ENCODE data around the gene GIMAP1. TPM values are rescaled to one million over a fixed set of nuclear protein-coding genes. Genes with fewer than 3 reads are reported as not detected.

GIMAP1 gene
- total and polyA plus RNA-seq, 4 donors = 4.6 to 10.0 (median 7.6) TPM

- Histone ChIP-seq H3K4me3 (no peak overlapping the region), H3K36me3 (ENCODE audit: control insufficient read depth in 4 of 4, insufficient read depth in 4 of 4, low read length in 4 of 4) (no peaks in the 10 kb centered on the region), H3K4me1 (ENCODE audit: control insufficient read depth in 5 of 5, insufficient read depth in 5 of 5, low read length in 5 of 5) (peaks cover 0 to 7% (median 0%) of the 10 kb centered on the region in 5 donors), H3K9me3 (ENCODE audit: control insufficient read depth in 4 of 4, insufficient read depth in 3 of 4, low read length in 3 of 4) (no peaks in the 10 kb centered on the region), H3K9ac (ENCODE audit: insufficient read depth in 1 of 2, low read length in 2 of 2) (no peak overlapping the region), H3K27ac (ENCODE audit: low read depth in 1 of 2, low read length in 1 of 2) (peak overlapping the region; percentile 13 to 72), H3K27me3 (ENCODE audit: control insufficient read depth in 3 of 3, insufficient read depth in 3 of 3, low read length in 2 of 3) (no peaks in the 10 kb centered on the region)
- DNase-seq = no peak
- ATAC-seq (ENCODE audit: insufficient read depth, low FRiP score) = peak; percentile 46
- TF ChIP-seq, protein P1, sequence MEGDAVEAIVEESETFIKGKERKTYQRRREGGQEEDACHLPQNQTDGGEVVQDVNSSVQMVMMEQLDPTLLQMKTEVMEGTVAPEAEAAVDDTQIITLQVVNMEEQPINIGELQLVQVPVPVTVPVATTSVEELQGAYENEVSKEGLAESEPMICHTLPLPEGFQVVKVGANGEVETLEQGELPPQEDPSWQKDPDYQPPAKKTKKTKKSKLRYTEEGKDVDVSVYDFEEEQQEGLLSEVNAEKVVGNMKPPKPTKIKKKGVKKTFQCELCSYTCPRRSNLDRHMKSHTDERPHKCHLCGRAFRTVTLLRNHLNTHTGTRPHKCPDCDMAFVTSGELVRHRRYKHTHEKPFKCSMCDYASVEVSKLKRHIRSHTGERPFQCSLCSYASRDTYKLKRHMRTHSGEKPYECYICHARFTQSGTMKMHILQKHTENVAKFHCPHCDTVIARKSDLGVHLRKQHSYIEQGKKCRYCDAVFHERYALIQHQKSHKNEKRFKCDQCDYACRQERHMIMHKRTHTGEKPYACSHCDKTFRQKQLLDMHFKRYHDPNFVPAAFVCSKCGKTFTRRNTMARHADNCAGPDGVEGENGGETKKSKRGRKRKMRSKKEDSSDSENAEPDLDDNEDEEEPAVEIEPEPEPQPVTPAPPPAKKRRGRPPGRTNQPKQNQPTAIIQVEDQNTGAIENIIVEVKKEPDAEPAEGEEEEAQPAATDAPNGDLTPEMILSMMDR (IDR thresholded peaks at IDR 0.05; ENCODE audit: control extremely low read depth, extremely low read depth) = no peak
- WGBS, 2 donors = 44 to 55% methylated on average over 4 of the region's 4 CpGs
These were observed 39.2 kb downstream of the GIMAP1 start for GRCh38 chr7:150755473-150756099.

DNA sequence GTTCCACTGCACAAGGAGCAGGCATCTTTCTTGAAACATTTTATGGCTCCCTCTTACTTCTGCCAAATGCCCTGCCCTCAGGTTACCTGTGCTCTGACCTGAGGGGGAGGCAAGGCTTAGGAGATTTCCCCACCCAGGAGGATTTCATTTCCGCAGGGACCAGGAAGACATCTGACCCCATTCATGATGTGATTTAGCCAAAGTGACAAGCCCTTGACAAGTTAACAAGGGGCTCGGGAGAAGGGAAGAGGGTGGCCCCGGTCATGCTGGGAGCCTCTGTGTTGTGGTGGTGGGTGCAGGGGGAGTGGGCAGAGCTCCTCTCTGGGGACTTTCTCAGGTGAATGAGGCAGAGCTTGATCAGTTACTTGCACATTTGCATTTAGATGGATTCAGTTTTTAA is 39.8 kb downstream of the GIMAP1 start:
- no peaks in the 10 kb centered on the region for H3K27me3 ChIP-seq (ENCODE audit: control insufficient read depth in 3 of 3, insufficient read depth in 3 of 3, low read length in 2 of 3)
- TF ChIP-seq, protein P1 (IDR thresholded peaks at IDR 0.05; ENCODE audit: control extremely low read depth, extremely low read depth) = no peak
- DNase-seq (no peak), ATAC-seq (ENCODE audit: insufficient read depth, low FRiP score) (no peak)
- no peaks in the 10 kb centered on the region for H3K36me3 ChIP-seq (ENCODE audit: control insufficient read depth in 4 of 4, insufficient read depth in 4 of 4, low read length in 4 of 4)
- no peaks in the 10 kb centered on the region for H3K9me3 ChIP-seq (ENCODE audit: control insufficient read depth in 4 of 4, insufficient read depth in 3 of 4, low read length in 3 of 4)
- H3K9ac ChIP-seq (ENCODE audit: insufficient read depth in 1 of 2, low read length in 2 of 2) = no peak overlapping the region
- peak overlapping the region; percentile 13 to 72 for H3K27ac ChIP-seq (ENCODE audit: low read depth in 1 of 2, low read length in 1 of 2)
- no peak overlapping the region for H3K4me3 ChIP-seq
- peaks cover 0 to 7% (median 0%) of the 10 kb centered on the region in 5 donors for H3K4me1 ChIP-seq (ENCODE audit: control insufficient read depth in 5 of 5, insufficient read depth in 5 of 5, low read length in 5 of 5)
- 55 to 72% methylated on average over 3 of the region's 3 CpGs for WGBS, 2 donors

GRCh38 chr7:150756858-150757257 is 40.4 kb downstream of the GIMAP1 start:
- Histone ChIP-seq H3K4me1 (ENCODE audit: control insufficient read depth in 5 of 5, insufficient read depth in 5 of 5, low read length in 5 of 5) (peaks cover 0 to 7% (median 0%) of the 10 kb centered on the region in 5 donors), H3K27me3 (ENCODE audit: control insufficient read depth in 3 of 3, insufficient read depth in 3 of 3, low read length in 2 of 3) (no peaks in the 10 kb centered on the region), H3K36me3 (ENCODE audit: control insufficient read depth in 4 of 4, insufficient read depth in 4 of 4, low read length in 4 of 4) (no peaks in the 10 kb centered on the region), H3K9me3 (ENCODE audit: control insufficient read depth in 4 of 4, insufficient read depth in 3 of 4, low read length in 3 of 4) (no peaks in the 10 kb centered on the region), H3K27ac (ENCODE audit: low read depth in 1 of 2, low read length in 1 of 2) (no peak overlapping the region), H3K4me3 (no peak overlapping the region), H3K9ac (ENCODE audit: insufficient read depth in 1 of 2, low read length in 2 of 2) (no peak overlapping the region)
- DNase-seq (peak in 2 of 3 donors; percentile 26 to 43), ATAC-seq (ENCODE audit: insufficient read depth, low FRiP score) (no peak)
- TF ChIP-seq, protein P1 (IDR thresholded peaks at IDR 0.05; ENCODE audit: control extremely low read depth, extremely low read depth) = peak; percentile 46
- 42 to 67% methylated on average over 1 of the region's 1 CpG for WGBS, 2 donors

DNA sequence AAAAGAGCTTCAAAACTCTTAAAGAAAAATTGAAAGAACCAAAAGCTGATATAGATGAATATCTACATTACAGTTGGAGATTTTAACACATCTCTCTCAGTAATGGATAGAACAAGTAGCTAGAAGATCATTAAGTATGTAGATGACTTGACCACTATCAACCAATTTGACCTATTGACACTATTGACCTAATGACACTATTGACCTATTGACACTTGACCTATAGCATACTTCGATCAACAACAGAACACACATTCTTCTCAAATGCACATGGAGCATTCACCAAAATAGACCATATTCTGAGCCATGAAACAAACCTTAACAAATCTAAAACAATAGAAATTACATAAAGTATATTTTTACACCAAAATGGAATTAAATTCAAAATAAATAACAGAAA is 43.1 kb downstream of the GIMAP1 start:
- TF ChIP-seq, protein P1 (IDR thresholded peaks at IDR 0.05; ENCODE audit: control extremely low read depth, extremely low read depth) = no peak
- ATAC-seq (ENCODE audit: insufficient read depth, low FRiP score) = no peak
- no peaks in the 10 kb centered on the region for H3K27me3 ChIP-seq (ENCODE audit: control insufficient read depth in 3 of 3, insufficient read depth in 3 of 3, low read length in 2 of 3)
- no peak overlapping the region for H3K27ac ChIP-seq (ENCODE audit: low read depth in 1 of 2, low read length in 1 of 2)
- no peaks in the 10 kb centered on the region for H3K36me3 ChIP-seq (ENCODE audit: control insufficient read depth in 4 of 4, insufficient read depth in 4 of 4, low read length in 4 of 4)
- H3K9me3 ChIP-seq (ENCODE audit: control insufficient read depth in 4 of 4, insufficient read depth in 3 of 4, low read length in 3 of 4) = no peaks in the 10 kb centered on the region
- H3K9ac ChIP-seq (ENCODE audit: insufficient read depth in 1 of 2, low read length in 2 of 2) = no peak overlapping the region
- no peak overlapping the region for H3K4me3 ChIP-seq
- no peak for DNase-seq
- 78 to 97% methylated on average over 1 of the region's 1 CpG for WGBS, 2 donors
- peaks cover 0 to 4% (median 3%) of the 10 kb centered on the region in 5 donors for H3K4me1 ChIP-seq (ENCODE audit: control insufficient read depth in 5 of 5, insufficient read depth in 5 of 5, low read length in 5 of 5)

Measured in lung (tissue), 12 donors.